HG03196 (cell line): ENCODE measurements around the gene NBPF3.
"Not testable (repeated sequence)": the region's sequence is repeated elsewhere in the genome, so short reads cannot be mapped to it uniquely, and the experiment has no call there.

Experiments used
- ATAC-seq: cut with Tn5 transposase; IDR thresholded peaks from one replicate; pipeline ENCODE4 v1.9.1; 2021; ENCODE audit not compliant: unreplicated experiment

The NBPF3 gene

DNA sequence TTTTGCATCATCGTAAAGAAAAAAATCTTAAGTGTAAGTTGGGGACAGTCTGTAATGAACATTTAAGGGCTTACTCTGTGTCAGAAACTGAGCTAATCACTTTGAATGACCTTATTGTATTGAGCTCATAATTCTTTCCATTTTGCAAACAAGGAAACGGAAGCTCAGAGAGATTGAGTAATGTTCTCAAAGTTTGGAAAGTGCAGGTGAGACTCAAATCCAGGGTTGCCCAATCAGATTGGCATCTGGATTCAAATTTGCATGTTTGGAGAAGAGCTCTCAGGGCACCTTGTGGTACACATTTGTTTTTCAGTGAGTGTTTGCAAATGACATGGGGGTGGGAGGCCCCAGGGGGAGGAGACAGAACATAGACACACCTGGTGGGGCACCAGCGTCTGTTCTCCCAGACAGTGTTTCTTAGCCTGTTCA is 77.2 kb downstream of the NBPF3 start:
- ATAC-seq = no peak

DNA sequence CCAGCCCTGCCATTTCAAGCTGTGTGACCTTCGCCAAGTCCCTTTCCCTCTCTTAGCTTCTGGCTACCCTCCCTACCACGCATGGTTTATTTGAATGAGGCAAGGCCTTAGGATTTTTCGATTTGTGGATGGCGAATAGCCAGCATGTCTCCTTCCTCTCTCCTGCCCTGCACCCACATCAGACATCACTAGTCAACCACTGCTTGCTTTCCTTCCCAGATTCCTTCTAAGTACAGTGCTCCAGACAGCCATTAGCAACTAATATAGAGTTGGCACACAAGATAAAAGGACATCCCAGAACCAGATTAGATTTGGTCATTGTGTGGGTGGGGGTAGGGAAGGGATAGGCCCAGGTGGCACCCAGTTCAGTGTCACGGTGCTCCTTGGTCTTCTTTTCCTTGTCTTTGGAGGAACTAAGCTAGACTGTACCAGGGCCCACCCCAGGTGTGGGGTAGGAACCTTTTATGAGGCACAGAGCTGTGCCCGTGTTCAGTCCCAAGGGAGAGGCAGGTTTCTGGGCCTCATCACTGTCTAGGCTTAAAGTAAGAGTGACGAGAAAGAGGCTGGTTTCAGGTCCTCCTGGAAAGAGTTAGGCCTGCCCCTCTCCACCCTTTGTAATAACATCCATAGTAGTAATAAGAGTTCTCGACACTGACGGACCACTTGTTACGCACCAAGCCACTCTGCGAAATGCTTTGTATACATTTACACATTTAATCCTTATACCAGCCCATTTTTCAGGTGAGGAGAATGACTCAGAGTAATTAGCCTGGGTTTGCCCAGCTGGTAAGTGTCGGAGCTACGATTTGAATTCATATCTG is 77.9 kb downstream of the NBPF3 start:
- no peak for ATAC-seq

DNA sequence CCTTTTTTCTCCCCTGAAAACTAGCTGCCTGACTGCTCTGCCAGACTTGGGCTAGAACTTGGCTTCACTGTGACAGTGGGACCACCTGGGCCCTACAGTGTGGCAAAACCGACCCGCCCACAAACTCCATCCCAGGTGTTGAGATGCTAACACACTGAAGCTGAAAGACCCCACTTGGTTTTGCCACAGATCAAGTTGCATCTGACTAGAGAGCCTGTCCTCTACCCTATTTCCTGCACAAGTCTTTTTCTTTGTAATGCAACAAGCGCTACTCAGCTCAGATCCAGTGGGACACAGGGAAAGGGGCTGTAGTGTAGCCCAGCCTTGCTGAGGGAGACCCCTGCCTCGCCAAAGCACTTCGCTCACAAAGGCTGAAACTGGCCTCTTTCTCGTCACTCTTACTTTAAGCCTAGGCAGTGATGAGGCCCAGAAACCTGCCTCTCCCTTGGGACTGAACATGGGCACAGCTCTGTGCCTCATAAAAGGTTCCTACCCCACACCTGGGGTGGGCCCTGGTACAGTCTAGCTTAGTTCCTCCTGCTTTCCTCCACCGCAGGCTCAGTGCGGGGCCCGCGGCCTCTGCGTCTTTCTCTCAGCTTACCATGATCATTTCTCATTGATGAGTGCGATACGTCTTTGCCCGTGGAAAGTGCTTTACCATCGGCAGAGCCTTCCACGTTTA is 79.0 kb downstream of the NBPF3 start:
- ATAC-seq = no peak

DNA sequence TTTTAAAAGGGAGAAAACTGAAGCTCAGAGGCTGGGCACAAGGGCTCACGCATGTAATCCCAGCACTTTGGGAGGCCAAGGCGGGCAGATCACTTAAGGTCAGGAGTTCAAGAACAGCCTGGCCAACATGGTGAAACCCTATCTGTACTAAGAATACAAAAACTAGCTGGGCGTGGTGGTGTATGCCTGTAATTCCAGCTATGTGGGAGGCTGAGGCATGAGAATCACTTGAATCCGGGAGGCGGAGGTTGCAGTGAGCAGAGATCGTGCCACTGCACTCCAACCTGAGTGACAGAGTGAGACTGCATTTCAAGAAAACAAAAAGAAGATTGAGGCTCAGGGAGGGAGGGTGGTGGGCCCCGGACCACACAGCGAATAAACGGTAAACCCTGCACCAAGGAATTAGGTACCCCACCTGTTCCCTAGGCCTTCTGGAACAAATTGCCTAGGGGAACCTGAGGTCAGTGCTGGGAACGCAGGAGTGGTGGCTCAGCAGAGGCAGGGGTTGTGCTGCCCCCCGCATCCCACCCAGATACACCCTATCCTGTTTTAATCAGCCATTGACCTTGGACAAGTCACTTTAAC is 79.6 kb downstream of the NBPF3 start:
- ATAC-seq = not testable (repeated sequence)

DNA sequence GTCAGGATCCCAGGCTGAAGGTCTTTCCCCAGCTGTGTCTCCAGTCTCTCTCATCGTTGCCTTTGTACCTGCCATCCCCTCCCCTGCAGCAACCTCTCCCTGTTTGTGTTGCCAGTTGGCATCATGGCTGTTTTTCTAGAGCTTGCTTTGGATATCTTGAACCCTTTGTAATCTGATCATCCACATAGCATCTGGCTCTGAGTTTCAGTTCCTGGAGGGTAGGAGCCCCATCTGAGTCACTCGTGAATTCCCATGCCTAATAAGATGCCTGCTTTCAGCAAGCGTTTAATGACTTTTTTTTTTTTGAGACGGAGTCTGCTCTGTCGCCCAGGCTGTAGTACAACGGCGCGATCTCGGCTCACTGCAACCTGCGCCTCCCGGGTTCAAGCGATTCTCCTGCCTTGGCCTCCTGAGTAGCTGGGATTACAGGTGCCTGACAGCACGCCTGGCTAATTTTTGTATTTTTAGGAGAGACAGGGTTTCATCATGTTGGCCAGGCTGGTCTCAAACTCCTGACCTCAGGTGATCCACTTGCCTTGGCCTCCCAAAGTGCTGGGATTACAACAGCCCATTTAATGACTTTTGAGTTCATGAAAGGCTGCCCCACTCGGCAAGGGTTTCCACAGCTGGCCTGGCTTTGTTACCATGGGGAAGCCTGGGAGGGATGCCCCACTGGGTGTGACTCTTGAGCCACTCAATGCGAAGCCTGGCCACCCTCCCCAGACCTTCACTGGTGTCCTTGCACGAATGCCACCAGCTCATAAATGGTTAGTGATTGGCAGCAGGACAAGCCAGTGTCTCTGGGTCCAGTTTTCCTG is 81.2 kb downstream of the NBPF3 start:
- ATAC-seq = no peak

DNA sequence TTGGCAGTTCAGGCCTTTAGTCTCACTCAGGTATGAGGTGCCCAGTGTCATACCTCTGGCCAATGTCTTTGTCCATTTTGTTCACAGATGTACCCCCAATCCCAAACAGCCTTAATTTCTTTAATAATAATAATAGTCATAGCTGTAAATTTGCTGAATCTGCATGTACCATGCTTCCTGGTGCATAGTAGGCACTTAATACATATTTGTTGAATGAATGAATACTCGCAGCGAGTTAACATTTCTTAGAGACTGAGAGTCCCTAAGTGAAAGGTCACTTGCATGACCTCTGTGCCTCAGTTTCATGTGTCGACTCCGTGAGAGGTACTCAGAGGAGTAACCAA is 81.8 kb downstream of the NBPF3 start:
- no peak for ATAC-seq

DNA sequence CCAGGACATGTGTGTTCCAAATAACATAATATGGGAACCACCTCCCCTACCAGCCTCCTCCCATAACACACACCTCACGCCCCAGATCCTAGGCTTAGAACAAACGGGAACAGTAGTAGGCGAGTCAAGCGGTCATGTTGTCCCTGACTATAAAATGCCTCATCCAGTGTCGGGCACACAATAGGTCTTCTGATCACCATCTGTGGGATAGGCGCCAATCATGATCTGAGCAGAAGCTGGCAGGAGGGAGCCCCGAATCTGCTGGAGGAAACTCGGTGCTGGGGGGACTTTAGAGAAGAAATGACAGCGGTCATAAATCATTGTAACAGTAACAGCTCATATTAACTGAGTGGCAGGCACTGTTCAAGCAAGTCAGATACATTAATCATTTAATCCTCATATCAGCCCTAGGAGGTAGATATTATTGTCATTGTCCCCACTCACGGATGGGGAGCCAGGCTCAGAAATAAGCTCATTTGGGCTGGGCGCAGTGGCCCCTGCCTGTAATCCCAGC is 82.6 kb downstream of the NBPF3 start:
- ATAC-seq = no peak

DNA sequence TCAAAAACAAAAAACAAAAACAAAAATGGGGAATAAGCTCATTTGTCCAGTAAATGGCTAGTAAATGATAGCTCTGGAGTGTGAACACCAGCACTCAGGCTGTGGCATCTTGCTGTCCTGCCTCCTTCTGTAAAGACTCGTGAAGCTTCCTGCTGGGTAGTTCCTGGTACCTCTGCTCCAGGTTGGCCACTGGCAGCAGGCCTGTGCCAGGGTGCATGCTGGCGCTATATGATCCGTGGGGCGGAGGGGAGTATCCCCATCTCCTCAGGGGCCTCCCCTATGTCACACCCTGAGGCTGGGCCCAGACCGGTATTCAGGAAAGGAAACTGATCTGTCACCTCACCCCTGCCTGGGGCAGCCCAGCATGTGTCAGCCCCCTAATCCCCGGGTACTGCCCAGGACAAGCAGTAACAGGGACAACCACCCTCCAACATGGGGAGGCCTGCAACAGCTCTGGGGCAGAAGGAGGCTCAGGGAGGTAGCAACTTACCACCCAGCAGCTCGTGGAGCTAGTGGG is 83.4 kb downstream of the NBPF3 start:
- no peak for ATAC-seq

DNA sequence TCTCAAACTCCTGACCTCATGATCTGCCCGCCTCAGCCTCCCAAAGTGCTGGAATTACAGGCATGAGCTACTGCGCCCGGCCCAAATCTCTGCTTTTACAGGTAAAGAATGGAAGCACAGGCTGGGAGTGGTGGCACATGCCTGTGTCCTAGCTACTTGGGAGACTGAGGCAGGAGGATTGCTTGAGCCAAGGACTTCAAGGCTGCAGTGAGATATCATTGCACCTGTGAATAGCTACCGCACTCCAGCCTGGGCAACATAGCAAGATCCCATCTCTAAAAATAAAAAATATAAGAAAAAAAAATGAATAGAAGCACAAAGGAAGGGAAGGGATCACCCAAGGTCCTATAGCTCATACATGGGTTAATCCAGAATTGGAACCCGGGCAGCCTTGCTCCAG is 84.3 kb downstream of the NBPF3 start:
- no peak for ATAC-seq

DNA sequence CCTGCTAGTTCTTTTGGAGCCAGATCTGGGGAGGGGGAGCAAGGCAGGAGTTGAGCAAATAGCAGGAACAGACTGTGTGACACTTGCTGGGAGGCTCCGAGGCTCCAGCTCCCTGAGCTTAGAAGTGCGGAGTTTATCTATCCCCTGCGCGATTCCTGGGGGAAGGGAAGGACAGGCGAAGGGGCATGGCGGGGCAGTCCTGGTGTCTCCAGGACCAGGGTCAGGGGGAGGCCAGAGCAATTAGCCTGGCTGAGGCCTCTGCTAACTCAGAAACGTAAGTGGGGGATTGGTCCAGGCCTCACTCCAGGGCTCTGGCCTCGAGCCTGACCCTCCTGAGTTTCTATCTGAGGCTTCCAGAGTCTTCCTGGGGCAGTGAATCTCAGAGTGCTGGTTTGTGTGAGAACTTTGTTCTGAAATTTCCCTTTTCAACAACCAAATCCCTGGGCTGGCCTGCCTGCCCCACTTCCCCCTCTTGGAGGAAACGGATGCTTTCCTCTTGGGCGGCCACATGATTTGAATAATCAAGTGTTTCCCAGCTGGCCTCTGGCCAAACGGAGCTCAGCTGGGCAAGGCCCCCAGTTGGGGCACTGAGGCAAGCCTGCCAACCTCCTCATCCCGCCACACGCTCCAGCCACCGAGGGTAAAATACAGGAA is 84.9 kb downstream of the NBPF3 start:
- no peak for ATAC-seq

DNA sequence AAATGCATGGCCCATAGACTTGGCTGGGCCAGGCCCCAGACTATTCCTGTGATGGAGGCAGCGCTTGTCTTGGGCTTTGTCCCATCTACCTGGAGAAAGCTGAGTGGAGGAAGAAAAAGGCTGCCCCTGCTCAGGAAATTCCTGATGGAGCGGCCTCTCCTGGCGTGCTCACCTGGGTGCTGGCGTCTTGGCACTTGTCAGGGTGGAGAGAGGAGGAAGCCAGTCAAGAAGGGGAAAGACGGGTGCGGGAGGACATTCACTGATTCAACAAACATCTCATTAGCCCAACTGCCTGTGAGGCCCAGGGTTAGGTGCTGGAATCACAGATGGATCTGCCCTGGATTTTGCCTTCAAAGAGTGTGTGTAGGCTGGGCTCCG is 85.4 kb downstream of the NBPF3 start:
- no peak for ATAC-seq

DNA sequence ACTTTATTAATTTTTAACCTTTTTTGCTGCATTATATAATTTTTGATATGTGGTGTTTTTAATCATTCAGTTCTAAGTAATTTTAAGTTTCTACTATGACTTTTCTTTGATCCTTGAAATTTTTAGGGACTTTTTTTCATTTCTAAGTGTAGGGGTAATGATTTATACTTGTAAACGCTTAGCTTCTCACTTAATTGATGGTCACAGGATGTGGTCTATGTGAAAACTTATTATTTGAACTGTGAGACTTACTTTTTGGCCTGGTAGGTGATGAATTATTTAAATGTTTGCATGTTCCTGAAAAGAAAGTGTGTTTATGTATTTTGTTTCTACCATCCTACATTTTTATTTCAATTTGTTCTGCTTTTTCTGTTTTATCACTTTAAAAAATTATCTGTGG is 86.5 kb downstream of the NBPF3 start:
- no peak for ATAC-seq

DNA sequence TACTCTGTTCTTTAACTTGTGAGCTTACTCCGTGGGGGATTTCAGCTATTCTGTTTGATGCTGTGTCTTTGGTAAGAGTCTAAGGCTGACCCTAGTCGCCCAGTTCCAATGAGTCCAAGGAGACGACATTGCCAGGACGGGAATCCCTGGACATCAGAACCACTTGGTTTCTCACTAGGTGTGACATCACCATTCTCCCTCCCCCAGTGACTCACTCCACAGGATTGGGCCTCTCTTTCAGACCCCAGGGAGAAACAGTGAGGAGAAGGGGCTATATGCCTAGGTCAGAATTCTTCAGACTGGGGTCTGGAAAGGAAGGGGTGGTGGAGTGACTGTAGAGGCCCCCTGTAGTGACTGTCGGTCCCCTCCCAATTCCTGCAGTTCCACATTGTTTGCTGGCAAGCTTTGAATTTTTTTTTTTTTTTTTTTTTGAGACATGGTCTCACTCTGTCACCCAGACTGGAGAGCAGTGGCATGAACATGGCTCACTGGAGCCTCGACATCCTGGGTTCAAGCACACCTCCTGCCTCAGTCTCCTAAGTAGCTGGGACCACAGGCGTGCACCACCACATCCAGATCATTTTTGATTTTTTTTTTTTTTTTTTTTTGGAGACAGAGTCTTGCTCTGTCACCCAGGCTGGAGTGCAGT is 90.6 kb downstream of the NBPF3 start:
- no peak for ATAC-seq

DNA sequence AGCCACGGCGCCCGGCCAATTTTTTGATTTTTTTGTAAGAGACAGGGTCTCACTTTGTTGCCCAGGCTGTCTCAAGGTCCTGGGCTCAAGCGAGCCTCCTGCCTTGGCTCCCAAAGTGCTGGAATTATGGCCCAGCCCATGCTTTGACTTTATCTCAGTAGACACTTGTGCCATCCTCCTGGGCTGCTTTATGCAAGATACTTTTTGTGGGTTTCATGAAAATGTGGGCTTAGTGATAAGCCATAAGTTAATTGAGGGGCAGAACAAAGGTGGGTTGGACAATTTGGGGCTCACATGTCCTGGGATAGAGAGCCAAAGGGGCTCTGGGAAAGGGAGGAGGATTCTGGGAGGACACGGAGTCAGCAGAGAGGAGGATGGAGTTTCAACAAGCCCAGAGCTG is 91.3 kb downstream of the NBPF3 start:
- ATAC-seq = no peak

DNA sequence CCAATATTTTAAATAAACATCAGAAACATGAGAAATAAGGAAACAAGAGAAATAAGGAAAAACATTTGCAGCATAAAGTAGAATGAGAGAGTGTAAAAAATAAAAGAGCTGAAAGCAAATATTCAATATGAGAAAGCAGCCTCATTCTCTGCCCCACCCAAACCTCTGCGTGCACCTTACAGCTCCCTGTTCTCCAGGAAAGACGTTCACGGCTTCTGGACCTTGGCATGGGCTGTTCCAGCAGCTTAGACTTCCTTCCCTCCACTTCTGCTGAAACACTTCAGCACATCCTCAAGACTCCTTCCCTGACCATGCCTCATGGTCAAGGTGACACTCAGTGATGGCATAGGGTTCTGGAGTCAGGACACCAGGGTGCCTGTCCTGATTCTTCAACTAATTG is 92.6 kb downstream of the NBPF3 start:
- ATAC-seq = no peak

DNA sequence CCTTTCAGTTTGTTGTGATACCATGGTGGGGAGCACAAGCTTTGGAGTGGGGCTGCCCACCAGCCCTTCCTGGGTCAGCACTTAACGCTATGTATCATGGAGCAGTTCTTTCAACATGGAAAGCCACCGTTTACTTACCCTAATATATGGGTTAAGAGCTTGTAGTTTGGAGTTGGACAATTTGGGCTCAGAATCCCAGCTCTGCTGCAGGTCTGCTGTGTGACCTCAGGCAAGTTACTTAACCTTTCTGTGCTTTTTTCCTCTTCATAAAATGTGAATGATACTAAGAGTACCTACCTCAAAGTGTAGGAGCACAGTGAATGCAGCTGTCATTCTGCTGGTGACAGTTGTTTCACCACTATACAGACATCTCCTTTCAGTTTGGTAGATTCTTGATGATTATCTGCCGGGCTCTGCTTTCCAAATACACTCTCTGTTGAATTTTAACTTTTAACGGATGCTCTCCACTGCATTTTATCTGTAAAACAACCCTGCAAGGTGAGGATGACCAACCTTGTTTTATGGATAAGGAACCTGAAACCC is 93.1 kb downstream of the NBPF3 start:
- no peak for ATAC-seq

DNA sequence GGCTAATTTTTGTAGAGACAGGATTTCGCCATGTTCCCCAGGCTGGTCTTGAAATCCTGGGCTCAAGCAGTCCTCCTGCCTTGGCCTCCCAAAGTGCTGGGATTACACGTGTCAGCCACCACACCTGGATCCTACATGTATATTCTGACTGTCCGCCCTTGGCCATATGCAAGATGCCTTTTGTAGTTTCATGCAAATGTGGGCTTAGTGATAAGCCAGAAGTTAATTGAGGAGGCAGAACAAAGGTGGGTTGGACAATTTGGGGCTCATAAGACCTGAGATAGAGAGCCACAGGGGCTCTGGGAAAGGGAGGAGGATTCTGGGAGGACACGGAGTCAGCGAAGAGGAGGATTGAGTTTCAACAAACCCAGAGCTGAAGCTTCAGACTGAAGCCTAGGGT is 94.2 kb downstream of the NBPF3 start:
- ATAC-seq = no peak
